Nucleus accumbens (tissue), 56 donors: ENCODE results near the gene ARTN.

Experiments used
- DNase-seq, 56 donors: peaks; one replicate each; lab custom pipeline; 2025; lab: John Stamatoyannopoulos, UW

ARTN gene, protein sequence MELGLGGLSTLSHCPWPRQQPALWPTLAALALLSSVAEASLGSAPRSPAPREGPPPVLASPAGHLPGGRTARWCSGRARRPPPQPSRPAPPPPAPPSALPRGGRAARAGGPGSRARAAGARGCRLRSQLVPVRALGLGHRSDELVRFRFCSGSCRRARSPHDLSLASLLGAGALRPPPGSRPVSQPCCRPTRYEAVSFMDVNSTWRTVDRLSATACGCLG

GRCh38 chr1:43933386-43934100 lies at the start of gene ARTN:
Gene ARTN (plus strand): TSS chr1:43933801. CDS start chr1:43935657, 1,856 bp downstream.
- DNase-seq, result peak in 1 of 56 donors; percentile 9

- no peak for DNase-seq
Measured at GRCh38 chr1:43885279-43885801, 48.3 kb upstream of the ARTN start.

GRCh38 chr1:43887748-43888147 lies 45.9 kb upstream of the ARTN start:
- no peak for DNase-seq

DNA sequence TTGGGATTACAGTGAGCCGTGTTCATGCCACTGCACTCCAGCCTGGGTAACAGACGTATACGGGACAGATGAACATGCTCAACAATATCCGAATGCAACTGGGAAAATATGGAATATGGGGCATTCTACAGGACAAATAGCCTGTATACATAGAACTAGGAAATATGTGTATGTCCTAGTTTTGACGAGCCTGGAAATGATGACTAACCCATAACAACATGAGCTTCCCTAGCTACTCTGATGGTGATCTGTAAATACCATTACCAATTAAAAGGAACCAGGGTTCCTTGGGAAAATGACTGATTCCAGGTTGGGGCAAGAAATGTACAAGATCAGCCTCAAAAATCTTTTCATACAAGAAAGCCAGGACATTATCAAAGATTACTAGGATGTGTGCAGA lies 42.8 kb upstream of the ARTN start:
- no peak for DNase-seq

DNA sequence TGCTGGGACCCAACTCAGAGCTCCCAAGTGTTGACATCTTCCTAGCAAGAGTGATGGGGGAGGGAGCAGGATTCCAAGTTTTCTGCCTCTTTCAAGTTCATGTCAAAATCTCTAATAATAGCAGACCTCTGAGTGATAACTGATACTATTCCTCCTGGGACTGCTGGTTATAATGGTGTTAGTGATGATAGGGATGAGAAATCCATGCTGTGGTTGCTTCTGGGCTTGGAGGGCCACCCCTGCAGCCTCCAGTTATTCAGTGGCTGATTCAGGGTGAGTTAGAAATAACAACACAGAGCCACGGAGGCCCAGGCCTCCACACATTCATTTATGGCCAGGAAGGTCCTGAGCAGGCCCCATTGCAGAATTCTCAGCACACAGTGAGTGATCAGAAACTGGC lies 40.6 kb upstream of the ARTN start:
- DNase-seq, result no peak

DNA sequence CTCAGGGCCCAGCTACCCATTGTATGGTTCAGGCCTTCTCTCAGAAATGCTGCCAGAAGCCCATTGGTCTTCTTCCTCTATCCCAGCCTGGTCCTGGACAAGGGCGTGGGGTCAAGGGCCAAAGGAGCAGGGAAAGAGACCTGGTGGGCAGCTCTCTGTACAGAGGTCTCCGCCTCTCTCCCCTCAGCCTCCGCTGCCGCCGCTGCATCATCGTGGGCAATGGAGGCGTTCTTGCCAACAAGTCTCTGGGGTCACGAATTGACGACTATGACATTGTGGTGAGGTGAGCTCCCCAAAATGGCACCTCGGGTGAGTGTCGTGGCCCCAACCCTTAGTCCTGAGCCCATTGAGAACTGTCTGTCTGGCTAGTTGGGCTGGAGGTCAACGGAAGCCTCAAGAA lies 34.6 kb upstream of the ARTN start:
- DNase-seq, result no peak

- DNase-seq, result no peak
Measured at GRCh38 chr1:43900386-43900785, 33.2 kb upstream of the ARTN start.

DNA sequence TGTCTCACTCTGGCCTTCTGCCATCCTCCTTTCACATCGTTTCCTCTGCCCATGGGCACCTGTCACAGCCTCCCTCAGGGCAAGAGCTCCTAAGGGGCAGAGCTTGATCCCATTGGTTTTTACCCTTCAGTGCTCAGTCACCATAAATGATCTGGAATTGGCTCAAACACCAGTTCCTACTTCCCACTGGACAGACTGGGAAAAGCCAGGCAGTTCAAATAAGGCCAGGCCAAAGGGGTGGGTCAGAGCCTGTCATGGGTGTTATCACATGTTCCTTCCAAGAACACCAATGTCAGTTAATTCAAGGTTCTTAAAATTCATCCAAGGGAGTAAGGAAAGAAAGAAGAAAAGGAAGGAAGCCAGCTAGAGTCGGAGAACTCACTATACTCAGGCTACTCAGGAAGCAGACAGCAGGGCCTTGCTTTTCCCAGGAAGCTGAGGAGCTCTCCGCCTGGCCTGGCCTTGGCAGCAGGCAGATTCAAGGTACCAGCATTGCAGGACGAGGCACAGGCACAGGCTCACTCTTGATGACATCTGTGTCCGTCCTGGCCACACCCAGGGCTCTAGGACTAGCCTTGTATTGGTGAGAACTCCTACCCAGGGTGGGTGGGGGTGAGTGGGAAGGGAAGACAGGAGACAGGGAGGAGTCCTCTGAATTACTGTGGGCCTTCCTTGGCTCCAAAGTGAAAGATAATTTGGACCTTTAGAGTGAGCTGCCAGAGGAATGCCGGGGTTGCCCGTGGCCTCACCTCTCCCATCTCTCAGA lies 32.2 kb upstream of the ARTN start:
- no peak for DNase-seq

- DNase-seq, result no peak
Measured at GRCh38 chr1:43902058-43902831, 31.4 kb upstream of the ARTN start.

DNA sequence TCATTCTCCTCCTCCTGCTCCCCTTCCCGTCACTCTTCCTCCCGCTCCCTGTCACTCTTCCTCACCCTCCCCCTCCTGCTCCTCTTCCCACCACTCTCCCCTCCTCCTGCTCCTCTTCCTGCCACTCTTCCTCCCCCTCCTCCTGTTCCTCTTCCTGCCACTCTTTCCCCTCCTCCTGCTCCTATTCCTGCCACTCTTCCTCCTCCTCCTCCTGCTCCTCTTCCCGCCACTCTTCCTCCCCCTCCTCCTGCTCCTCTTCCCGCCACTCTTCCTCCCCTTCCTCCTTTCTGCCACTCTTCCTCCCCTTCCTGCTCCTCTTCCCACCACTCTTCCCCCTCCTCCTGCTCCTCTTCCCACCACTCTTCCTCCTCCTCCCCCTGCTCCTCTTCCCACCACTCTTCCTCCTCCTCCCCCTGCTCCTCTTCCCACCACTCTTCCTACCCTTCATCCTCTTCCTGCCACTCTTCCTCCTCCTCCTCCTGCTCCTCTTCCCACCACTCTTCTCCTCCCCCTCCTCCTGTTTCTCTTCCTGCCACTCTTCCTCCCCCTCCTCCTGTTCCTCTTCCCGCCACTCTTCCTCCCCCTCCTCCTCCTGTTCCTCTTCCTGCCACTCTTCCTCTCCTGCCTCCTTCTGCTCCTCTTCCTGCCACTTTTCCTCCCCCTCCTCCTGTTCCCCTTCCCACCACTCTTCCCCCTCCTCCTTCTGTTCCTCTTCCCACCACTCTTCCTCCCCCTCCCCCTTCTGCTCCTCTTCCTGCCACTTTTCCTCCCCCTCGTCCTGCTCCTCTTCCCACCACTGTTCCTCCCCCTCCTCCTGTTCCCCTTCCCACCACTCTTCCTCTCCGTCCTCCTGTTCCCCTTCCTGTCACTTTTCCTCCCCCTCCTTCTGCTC lies 28.7 kb upstream of the ARTN start:
- no peak for DNase-seq

DNA sequence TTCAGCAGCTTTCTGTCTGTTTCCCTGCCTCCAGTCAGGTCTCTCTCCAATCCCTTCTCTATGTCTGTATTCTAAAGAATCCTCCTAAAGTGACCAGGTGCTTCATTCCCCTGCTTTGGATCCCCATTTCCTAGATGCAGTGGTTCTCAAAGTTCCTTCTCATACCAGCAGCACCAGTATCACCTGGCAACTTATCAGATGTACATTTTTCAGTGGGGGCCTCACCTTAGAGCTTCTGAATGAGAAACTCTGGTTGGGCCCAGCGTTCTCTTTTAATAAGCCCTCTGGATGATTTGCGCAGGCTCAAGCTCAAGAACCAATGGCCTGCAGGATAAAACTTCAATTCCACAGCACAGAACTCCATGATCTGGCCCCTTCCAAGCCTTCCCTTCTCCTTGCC lies 25.4 kb upstream of the ARTN start:
- no peak for DNase-seq

GRCh38 chr1:43908858-43909257 lies 24.7 kb upstream of the ARTN start:
- DNase-seq, result no peak

- DNase-seq, result no peak
Measured at GRCh38 chr1:43910343-43910742, 23.3 kb upstream of the ARTN start.

DNA sequence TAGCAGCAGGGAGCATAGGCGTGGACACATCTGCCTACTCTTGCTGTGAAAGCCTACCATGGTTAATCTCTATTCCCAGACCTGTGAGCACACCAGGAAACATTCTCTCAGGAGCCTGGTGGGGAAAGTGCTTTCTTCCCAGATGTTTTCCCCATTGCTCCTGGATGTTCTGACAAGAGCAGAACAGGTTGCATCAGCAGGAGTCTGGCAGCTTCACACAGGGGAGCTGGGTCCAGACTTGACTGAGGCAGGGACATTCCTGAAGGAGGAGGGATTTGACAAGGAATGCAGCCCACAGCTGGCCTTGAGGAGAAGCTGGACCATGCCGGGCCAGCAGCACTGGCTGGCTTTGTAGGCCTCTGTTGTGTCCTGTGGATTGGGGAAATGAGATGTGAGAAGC lies 21.0 kb upstream of the ARTN start:
- DNase-seq, result no peak

GRCh38 chr1:43913051-43913501 lies 20.5 kb upstream of the ARTN start:
- DNase-seq, result no peak

- no peak for DNase-seq
Measured at GRCh38 chr1:43913666-43914360, 19.8 kb upstream of the ARTN start.

DNA sequence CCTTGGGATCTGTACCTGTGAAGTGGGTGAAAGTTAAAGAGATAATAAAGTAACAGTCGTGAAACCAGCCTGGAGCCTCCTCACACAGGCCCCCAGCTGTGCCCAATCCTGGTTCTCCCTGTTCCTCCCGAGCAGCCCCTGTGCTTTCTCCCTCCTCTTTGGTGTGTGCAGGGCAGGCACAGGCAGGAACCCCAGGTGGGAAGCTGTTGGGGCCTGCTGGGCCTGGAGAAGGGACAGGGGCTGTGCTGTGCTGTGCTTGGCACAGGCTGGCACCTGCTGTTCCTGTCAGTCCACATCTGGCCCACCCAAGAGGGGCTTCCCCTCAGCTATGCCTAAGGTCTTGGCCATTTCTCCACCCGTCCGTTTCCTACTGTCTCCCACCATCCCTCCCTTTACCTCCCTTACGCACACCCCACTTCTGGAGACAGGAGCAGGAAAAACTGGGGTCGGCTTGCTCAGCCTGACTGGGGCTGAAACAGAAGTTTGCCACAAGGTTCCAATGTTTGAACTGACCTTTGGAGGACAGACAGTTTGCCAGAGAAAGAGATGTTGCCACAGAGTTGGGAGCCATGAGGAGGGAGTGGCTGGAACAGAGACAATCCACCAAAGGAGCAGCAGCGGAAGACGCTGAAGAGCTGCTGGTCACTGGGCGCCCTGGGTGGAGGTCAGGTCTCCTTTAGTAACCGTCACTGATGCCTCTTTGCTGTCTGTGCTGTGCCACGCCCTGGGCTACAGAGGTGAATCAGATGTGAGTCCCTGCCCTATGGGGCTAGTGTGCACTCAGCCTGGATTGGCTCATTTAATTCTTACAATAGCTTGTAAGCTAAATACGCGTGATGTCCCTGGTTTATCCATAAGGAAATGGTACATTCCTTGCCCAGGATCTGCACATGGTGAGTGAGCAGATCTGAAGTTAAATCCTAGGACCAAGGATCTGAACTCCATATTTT lies 18.8 kb upstream of the ARTN start:
- DNase-seq, result no peak

DNA sequence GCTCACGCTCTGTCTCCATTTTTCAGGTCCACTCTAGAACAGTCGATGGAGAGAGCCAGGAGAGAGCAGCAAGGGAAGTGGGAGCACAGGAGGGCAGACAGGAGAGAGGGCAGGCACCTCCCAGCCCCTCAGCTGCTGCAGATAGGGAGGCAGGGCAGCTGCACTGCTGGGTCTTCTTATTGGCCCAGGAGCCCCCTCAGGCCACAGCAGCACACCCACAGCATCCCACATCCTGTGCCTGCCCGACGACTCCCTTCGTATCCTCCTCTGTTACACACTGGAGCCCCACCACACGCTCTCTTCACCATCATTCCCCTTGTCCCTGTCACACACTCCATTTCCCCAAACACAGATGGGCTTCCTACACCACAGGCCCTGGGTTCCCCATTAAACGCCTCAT lies 13.7 kb upstream of the ARTN start:
- no peak for DNase-seq
